Astrocyte of the spinal cord (primary cell): ENCODE results near the gene DHRS7C.

ENCODE experiments used
- DNase-seq: peaks from one replicate; pipeline ENCODE4 v3.0.0; 2011; ENCODE audit warnings: low read depth, low spot score
- H3K4me3 ChIP-seq: 2 replicates; pipeline ENCODE4 v1.5.1; 2011; ENCODE audit warnings: low read depth, mild to moderate bottlenecking, low read length, moderate library complexity
- CTCF ChIP-seq: IDR thresholded peaks from 2 replicates; pipeline ENCODE4 v1.5.1; 2012; ENCODE audit warnings: low read depth, mild to moderate bottlenecking, low read length, inconsistent platforms
- in situ Hi-C: cut with HindIII; loops from 2 replicates; pipeline ENCODE4 v1.10.0; 2017; ENCODE audit warnings: low sequenced_read_pairs

The DHRS7C gene

DNA sequence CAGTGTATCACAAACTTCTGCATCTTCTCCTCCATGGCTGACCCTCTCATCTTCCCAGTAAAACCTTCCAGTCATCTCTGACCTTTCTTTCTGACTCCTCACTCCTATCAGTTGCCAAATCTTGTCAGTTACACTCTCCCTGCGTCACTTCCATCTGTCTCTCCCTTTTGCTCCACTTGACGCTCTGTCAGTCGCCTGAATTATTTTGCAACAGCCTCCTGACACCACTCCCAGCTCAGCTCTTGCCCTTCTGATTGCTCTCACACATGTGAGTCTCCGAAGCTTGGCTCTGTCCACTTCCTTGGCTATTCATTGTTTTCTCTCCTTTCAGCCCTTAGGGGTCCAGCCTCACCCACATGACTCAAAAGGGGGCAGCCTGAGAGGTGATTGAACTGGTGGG, 27.7 kb downstream of the DHRS7C start:
- TF ChIP-seq CTCF, result no peak

GRCh38 chr17:9760266-9760665, 31.1 kb downstream of the DHRS7C start:
- no peak for DNase-seq
- in situ Hi-C loops, result no loop called here
- H3K4me3 ChIP-seq, result no peak overlapping the region
- TF ChIP-seq CTCF, result no peak

More for the DNA sequence above, 27.7 kb downstream of the DHRS7C start:
- in situ Hi-C loops, result no loop called here
- no peak for DNase-seq
- no peak overlapping the region for H3K4me3 ChIP-seq

- no peak for DNase-seq
- no peak for TF ChIP-seq CTCF
- no peak overlapping the region for H3K4me3 ChIP-seq
- in situ Hi-C loops, result no loop called here
Observed at GRCh38 chr17:9755083-9755482, 36.3 kb downstream of the DHRS7C start.

DNA sequence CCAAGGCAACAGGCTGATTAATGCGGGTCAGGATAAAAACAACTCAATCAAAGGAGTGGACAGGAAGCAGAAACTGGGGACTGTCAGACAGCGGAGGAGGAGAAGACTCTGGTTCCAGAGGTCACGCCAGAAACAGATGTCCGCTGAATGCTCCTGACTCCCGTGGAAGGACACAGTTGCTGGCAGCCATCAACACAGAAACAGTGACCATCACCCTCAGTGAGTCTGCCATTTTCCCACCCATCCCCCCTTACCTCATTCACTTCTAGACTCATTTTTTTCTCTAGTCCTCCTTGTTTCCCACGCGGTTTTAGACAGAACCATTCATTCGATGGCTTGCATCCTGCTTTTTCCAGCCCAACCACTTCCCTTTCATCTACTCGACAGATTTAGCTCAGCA, 40.9 kb downstream of the DHRS7C start:
- in situ Hi-C loops, result no loop called here
- no peak for DNase-seq
- TF ChIP-seq CTCF, result no peak
- no peak overlapping the region for H3K4me3 ChIP-seq

GRCh38 chr17:9729735-9730420, 61.5 kb downstream of the DHRS7C start:
- TF ChIP-seq CTCF, result no peak
- no peak for DNase-seq
- in situ Hi-C loops, result no loop called here
- no peak overlapping the region for H3K4me3 ChIP-seq

DNA sequence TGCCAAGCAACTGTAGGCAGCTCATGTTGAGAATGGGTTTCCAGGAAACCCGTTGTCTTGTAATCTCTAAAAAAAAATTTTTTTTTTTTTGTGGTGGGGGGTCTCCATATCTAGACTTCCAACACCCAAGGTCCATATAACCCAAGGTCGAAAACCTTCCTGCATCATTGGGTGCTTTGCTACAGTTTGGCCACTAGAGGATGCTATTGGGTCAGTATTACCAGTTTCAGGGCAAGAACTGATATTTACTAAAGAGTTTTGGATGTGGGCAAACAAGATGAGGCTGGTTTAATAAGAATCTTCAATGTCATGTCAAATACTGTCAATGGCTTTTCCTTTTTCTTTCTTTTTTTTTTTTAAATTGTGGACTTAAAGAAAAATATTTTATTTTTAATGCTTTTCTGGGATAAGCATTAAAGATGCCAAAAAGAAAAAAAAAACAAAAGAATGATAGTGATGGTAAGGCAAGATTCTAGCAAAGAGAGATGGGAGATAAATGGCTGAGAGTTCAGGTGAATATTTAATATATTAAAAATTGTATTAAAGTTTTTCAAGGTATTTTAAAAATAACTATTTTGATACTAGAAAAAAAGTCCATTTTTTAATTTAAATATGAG, 62.2 kb downstream of the DHRS7C start:
- peak; percentile 100 for TF ChIP-seq CTCF
- DNase-seq, result peak; percentile 55
- H3K4me3 ChIP-seq, result no peak overlapping the region
- in situ Hi-C loops, result no loop called here
